Mononuclear cell (primary cell): ENCODE measurements around the gene MYBBP1A. TPM values are rescaled to one million over a fixed set of nuclear protein-coding genes. Genes with fewer than 3 reads are reported as not detected.

ENCODE experiments used
- H3K27me3 ChIP-seq: 2 replicates; pipeline ENCODE4 v1.6.0; 2011; ENCODE audit warnings: low read length, control low read depth; ENCODE audit not compliant: insufficient read depth
- H3K4me1 ChIP-seq: 2 replicates; pipeline ENCODE4 v1.5.1; 2011; ENCODE audit warnings: mild to moderate bottlenecking, low read length, control low read depth; ENCODE audit not compliant: insufficient read depth
- H3K4me3 ChIP-seq: 2 replicates; pipeline ENCODE4 v1.5.1; 2011; ENCODE audit warnings: mild to moderate bottlenecking, low read length, moderate library complexity
- H3K9me3 ChIP-seq: 2 replicates; pipeline ENCODE4 v1.5.1; 2011; ENCODE audit warnings: low read depth, mild to moderate bottlenecking, control low read depth, low read length
- total RNA-seq: library from RNA; depleted of rRNA; stranded (reverse); fragments of >200 nt; gene quantifications from one replicate; pipeline ENCODE4 v1.2.3, GENCODE V29; 2012

MYBBP1A gene
- total RNA-seq, 1 donor: 24.6 TPM

DNA sequence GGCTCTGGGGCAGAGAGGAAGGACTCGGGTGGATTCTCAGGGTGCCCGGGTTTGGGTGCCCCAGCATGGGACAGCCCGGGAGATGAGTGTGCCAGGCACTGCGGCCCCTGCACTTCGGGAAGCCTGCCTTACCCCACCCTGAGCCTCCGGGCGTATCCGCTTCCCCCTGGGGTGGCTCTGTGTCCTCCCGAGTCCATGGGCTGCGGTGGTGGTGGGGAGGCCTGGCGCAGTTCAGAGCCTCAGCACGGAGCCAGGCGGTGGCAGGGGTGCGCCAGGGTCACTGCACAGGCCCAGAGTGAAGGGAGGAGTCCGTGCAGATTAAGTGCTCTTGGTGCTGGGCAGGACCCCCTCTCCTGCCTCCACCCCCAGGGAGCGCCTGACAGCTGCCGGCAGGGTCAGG lies 20.7 kb downstream of the MYBBP1A start:
- Histone ChIP-seq H3K9me3 (no peaks in the 10 kb centered on the region), H3K4me1 (peaks cover 11% of the 10 kb centered on the region), H3K27me3 (no peaks in the 10 kb centered on the region), H3K4me3 (no peak overlapping the region)

DNA sequence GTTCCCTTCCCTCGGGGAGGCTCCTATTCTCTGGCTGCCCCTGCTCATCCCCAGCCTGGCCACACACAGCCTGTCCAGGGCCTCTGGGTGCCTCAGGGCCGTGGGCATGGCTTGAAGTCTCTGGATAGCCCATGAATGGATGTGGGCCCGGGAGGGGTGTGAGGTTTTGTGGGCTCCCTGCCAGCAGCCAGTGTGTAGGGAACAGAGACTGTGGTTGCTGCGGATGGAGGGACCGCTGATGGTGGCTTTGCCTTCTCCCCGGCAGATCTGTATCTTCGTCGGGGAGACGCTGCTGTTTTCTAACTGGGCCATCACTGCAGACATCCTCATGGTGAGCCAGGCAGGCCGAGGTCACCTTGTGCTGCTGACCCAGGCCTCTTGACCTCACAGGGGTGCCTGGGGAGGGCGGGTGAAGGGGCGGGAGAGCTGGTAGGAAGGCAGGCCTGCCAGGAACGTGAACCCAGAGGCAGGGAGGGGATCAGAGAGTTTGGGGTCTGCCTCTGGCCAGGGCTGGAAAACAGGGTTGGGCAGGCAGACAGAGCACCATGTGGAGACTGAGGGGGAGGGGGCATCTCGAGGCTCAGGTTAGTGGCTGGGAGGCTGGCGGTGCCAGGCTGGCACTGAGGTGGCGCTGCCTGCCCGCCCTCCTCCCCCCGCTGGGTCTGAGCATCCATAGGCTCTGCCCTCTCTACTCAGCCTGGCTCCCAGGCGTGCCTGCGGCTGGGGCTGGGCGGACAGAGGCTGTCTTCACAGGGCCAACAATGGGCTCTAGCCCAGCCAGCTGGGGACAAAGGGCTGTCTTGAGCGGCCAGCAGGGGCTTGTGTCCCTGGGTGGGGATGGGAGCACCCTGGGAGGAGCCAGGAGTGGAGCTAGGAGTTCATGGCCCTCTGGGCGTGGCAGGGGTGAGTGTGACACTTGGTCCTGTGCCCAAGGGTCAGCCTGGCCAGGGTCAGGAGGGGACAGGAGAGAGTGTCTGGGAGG lies 21.4 kb downstream of the MYBBP1A start:
- Histone ChIP-seq H3K4me3 (no peak overlapping the region), H3K27me3 (no peaks in the 10 kb centered on the region)

DNA sequence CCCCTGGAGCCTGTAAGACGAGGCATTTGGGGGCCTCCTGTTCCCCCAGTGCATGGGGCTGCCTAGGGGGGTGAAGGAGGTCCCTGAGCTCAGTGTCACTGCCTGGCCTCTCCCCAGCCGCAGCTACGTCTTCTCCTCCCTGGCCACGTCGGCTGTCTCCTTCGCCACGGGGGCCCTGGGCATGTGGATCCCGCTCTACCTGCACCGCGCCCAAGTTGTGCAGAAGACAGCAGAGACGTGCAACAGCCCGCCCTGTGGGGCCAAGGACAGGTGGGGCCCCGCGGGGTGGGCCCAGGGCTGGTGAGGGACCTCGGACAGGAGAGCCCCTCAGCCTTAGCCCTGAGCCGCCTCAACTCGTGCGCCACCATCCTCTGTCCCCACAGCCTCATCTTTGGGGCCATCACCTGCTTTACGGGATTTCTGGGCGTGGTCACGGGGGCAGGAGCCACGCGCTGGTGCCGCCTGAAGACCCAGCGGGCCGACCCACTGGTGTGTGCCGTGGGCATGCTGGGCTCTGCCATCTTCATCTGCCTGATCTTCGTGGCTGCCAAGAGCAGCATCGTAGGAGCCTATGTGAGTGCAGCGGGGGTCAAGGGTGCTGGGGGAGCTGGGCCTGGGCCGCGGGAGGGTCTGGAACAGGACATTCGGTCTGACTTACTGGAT lies 22.2 kb downstream of the MYBBP1A start:
- Histone ChIP-seq H3K9me3 (no peaks in the 10 kb centered on the region), H3K4me1 (peaks cover 11% of the 10 kb centered on the region), H3K27me3 (no peaks in the 10 kb centered on the region), H3K4me3 (no peak overlapping the region)

More for the DNA sequence above, 21.4 kb downstream of the MYBBP1A start:
- Histone ChIP-seq H3K4me1 (peaks cover 11% of the 10 kb centered on the region), H3K9me3 (no peaks in the 10 kb centered on the region)

DNA sequence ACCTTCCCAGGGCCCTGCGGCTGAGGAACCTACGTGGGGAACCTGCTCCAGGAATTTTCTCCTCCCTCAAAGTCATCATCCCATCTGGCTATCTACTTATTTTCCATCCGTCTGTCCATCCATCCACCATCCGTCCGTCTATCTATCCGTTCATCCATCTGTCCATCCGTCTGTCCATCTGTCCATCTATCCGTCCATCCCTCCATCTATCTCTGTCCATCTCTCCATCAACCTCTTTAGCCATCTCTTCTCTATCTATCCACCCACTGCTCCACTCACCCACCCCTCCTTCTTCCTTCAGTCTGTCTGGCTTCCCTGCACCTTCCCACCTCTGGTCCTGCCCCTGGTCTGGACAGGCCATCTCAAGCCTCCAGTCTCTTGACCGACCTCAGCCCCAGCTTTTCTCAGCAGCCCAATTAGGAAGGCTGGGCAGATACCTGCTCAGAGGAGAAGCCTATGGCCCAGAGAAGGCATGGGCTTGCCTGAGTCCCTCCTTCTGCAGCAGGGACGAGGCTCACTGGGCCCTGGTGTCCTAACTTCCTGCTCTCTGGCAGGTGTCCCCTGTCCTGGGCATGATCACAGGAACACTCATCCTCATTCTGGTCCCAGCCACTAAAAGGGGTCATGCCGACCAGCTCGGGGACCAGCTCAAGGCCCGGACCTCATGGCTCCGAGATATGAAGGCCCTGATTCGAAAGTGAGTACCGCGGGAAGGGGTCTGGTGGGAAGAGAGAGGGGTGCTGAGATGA lies 23.0 kb downstream of the MYBBP1A start:
- no peaks in the 10 kb centered on the region for H3K27me3 ChIP-seq

DNA sequence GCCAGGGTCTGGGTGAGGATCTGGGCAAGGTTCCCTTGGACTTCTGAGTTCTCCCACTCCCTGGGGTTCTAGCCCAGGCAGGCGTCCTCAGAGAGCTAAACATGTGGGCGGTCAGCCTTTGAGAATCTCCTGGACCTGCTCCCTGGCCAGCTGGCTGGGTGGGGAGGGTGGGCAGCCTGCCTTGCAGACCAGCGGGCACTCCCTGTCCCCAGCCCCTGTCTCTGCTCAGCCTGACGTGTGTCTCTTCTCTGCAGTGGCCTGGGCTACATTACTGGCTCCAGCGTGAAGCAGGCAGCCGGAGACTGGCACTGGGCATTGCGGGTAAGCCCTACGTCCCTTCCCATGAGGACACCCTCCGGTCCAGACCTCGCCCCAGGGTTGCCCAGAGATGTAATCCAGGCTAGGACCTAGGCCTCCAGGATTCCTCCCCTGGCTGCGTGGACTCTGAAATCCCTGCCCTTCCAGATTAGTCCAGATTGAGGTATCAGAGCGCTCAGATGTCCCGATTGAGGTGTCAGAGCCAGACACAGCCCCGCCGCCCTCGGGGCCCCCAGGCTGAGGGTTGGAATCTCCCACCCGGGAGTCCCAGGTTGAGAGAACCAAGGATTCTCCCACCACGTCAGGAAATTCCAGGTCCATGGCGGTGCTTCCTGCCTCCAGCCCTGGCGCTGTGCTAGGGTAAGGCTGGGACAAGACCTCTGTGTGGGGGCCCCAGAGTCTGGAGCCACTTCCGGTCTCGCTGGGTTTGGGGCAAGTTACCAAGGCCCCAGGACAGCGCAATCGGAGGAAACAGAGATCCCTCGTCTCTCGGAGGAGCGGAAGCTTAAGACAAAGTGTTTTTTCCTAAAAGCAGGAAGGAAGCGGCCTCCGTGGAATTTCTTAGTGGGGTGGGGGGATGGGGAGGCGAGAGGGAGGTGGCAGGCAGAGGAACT lies 24.1 kb downstream of the MYBBP1A start:
- H3K4me3 ChIP-seq: no peak overlapping the region
- no peaks in the 10 kb centered on the region for H3K9me3 ChIP-seq
- peaks cover 1% of the 10 kb centered on the region for H3K4me1 ChIP-seq
- no peaks in the 10 kb centered on the region for H3K27me3 ChIP-seq

More for the DNA sequence above, 23.0 kb downstream of the MYBBP1A start:
- no peak overlapping the region for H3K4me3 ChIP-seq
- H3K4me1 ChIP-seq: peaks cover 11% of the 10 kb centered on the region
- no peaks in the 10 kb centered on the region for H3K9me3 ChIP-seq

DNA sequence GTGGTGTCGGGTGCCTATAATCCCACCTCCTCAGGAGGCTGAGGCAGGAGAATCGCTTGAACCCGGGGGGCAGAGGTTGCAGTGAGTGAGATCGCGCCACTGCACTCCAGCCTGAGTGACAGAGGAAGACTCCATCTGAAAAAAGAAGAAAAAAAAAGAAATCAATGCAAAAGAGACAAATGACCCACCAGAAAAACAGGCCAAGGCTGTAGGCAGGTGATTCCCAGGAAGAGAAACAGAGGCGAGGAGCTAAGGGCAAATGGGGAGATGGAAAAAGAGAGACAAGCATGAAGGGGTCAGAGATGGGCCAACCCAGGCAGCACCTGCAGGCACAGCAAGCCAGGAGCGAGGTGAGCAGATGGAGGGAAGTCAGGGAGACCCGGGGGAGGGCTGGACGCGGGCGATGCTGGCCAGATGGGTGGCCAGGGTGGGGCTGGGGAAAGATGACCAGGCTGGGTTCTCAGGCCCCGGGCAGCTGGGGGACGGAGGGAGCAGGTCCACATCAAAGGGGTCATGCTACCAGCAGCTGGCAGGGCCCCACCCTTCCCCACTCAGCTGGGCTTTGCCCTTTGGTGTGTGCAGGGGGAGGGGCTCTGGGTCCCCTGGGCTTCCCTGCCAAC lies 25.5 kb downstream of the MYBBP1A start:
- Histone ChIP-seq H3K9me3 (no peaks in the 10 kb centered on the region), H3K27me3 (no peaks in the 10 kb centered on the region), H3K4me3 (no peak overlapping the region), H3K4me1 (no peaks in the 10 kb centered on the region)

DNA sequence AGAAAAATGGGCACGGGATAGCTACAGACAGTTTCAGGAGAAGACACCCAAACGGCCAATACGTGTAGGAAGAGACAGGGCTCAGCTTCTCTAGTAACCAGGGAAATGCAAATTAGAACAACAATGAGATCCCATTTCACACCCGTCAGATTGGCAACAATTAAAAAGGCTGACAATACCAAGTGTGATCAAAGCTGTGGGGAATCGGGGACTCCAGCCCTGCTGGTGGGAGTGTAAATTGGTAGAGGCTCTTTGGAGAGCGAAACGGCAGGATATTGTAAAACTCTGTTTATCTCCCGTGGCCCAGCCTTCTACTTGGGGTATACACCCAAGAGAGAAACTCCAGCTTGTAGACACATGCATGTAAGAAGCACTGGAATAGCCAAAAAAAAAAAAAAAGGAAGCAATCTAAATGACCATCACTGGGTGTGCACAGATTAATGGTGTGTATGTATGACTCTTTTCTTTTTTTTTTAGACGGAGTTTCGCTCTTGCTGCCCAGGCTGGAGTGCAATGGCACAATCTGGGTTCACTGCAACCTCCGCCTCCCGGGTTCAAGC lies 27.5 kb downstream of the MYBBP1A start:
- Histone ChIP-seq H3K9me3 (no peaks in the 10 kb centered on the region), H3K4me1 (no peaks in the 10 kb centered on the region), H3K27me3 (no peaks in the 10 kb centered on the region), H3K4me3 (no peak overlapping the region)

DNA sequence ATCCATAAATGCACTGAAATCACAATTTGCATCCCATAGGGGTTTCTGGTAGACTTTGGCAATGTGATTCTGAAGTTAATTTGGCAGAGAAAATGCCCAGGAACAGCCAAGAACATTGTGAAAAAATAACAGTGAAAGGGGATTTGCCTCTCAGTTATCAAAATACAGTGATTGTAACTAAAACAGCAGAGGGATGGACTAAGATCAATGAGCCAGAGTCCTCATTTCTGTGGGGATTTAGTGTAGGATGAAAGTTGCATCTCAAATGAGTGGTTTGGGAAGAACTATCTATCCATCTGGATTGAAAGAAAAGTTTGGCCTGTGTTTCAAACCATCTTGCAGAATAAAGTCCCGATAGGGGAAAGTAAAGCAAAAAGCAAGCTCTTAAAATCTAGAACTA lies 28.1 kb downstream of the MYBBP1A start:
- H3K27me3 ChIP-seq: no peaks in the 10 kb centered on the region
- no peaks in the 10 kb centered on the region for H3K4me1 ChIP-seq
- no peaks in the 10 kb centered on the region for H3K9me3 ChIP-seq
- no peak overlapping the region for H3K4me3 ChIP-seq

DNA sequence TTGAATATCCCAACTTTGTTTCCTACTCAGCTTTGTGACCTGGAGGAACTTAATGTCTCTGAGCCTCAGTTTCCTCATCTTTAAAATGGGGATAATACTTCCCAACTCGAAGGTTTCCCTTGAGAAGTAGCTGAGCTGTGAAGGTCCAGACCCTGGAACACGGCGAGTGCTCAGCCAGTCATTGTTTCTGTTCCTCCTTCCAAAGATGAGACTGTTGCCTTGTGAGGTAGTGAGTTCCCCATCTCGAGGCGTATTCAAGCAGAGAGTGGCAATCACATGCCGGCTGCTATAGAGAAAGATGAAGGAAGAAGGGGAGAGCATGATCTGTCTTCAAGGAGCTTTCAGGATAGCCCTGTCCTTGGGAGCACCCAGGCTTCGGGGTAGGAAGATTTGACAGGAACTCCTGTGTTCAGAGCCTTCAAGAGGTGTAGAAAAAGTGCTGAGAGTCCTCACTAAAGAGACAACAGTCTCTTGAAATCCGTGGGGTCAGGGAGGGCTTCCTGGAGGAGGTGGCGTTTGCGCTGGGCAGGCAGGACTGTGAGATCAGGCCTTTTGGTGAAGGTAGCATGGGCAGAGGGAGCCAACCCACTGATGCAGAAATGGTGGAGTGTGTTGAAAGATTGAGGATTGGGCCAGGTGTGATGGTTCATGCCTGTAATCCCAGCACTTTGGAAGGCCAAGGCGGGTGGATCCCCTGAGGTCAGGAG lies 29.3 kb downstream of the MYBBP1A start:
- no peaks in the 10 kb centered on the region for H3K9me3 ChIP-seq
- H3K27me3 ChIP-seq: no peaks in the 10 kb centered on the region
- H3K4me3 ChIP-seq: no peak overlapping the region
- no peaks in the 10 kb centered on the region for H3K4me1 ChIP-seq

DNA sequence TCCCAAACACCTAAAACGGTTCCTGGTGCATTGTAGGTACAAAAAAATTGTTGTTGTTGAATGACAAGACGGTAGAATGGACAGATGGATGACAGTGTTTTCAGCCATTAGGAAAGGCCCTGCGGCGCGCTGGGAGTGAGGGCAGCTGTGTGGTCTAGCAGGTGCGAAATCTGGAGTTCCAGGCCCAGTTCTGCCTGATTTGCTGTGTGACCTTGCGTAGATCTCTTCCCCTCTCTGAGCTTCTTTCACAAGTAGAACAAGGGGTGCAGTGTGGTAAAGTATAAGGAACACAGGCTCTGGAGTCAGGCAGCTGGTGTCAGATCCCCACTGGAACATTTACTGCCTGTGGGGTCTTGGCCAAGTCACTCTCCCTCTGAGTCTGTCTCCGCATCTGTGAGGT lies 31.2 kb downstream of the MYBBP1A start:
- Histone ChIP-seq H3K4me3 (no peak overlapping the region), H3K27me3 (no peaks in the 10 kb centered on the region), H3K9me3 (no peaks in the 10 kb centered on the region), H3K4me1 (no peaks in the 10 kb centered on the region)

DNA sequence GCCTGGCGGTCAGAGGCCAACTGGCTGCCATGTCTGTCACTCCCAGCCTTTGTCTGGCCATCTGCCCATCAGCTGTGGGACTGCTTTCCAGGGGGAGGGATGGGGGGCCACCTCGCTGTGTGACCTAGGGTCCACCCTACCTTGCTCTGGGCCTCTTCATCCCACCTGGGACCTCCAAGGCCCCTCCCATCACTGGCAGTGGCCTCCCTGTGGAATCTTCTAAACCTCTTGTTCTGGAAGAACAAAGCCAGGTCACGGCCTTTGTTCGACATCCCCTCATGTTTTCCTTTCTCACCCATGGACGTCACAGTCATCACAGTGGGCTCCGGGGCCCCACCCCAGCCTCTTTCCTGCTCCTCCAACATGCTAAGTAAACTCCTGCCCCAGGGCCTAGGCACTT lies 32.5 kb downstream of the MYBBP1A start:
- Histone ChIP-seq H3K9me3 (no peaks in the 10 kb centered on the region), H3K4me1 (no peaks in the 10 kb centered on the region), H3K27me3 (no peaks in the 10 kb centered on the region), H3K4me3 (no peak overlapping the region)

DNA sequence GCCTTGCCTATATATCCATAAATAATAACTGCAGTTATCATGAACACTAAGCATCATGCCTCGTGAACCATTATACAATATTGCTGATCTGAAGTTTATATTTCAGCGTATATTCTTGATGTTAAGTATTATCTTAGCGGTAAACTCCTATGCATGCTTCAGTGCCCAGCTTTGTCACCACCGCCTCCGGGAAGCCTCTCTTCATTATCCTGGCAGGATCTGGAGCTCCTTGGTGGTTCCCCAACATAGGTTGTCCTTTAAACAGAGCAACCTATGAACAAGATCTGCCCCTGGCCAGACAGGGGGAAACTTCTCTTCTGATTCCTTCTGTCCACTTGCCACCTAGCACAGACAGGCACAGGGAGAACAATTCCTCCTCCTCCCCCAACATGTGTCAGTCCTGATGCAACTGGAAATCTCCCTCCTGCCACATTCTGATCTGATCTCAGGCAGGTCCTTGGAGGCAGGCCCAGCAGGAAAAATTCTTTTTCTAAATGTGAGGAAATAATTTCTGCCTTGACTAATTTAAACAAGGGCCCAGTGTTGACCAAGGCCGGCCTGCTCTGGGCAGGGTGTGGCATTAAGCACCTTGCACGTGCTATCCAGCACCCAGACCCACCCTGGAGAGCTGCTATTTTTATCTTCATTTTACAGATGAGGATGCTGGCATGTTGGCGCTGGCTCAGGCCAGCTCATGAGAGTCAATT lies 34.1 kb downstream of the MYBBP1A start:
- H3K27me3 ChIP-seq: no peaks in the 10 kb centered on the region
- no peaks in the 10 kb centered on the region for H3K9me3 ChIP-seq
- H3K4me1 ChIP-seq: no peaks in the 10 kb centered on the region
- H3K4me3 ChIP-seq: no peak overlapping the region
